OCI-LY7 (cell line): ENCODE measurements around the gene EHD2.
"Not testable (repeated sequence)": the region's sequence is repeated elsewhere in the genome, so short reads cannot be mapped to it uniquely, and the experiment has no call there.

Experiments used
- EZH2phosphoT487 ChIP-seq: fragments of 200-600 bp; sonication (generic); IDR thresholded peaks from 2 replicates; pipeline ENCODE4 v1.6.1; 2018; ENCODE audit warnings: low read depth, borderline replicate concordance, mild to moderate bottlenecking, mixed run types, antibody characterized with exemption, low read length, moderate library complexity, mixed read lengths
- TF ChIP-seq, protein P1 (sequence below): fragments of 200-600 bp; sonication (generic); conservative IDR thresholded peaks from 2 replicates; pipeline ENCODE4 v1.5.1; 2014; ENCODE audit warnings: mild to moderate bottlenecking, antibody characterized with exemption, low read length, moderate library complexity, mixed read lengths

DNA sequence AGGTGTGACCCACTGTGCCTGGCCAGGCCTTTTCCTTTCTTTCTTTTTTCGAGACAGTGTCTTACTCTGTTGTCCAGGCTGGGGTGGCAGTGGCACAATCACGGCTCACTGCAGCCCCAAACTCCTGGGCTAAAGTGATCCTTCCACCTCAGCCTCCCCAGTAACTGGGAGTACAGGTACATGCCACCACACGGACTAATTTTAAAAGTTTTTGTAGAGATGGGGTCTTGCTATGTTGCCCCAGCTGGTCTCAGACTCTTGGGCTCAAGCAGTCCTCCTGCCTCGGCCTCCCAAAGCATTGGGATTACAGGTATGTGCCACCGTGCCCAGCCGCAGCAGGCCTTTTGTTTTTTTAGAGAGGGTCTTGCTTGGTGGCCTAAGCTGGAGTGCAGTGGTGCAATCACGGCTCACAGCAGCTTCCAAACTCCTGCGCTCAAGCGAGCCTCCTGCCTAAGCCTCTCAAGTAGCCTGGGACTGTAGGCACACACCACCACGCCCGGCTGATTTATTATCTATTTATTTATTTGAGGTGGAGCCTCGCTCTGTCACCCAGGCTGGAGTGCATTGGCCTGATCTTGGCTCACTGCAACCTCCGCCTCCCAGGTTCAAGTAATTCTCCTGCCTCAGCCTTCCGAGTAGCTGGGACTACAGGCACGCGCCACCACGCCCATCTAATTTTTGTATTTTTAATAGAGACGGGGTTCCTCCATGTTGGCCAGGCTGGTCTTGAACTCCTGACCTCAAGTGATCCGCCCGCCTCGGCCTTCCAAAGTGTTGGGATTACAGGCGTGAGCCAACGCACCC is 64.2 kb downstream of the EHD2 start:
- TF ChIP-seq, protein P1, sequence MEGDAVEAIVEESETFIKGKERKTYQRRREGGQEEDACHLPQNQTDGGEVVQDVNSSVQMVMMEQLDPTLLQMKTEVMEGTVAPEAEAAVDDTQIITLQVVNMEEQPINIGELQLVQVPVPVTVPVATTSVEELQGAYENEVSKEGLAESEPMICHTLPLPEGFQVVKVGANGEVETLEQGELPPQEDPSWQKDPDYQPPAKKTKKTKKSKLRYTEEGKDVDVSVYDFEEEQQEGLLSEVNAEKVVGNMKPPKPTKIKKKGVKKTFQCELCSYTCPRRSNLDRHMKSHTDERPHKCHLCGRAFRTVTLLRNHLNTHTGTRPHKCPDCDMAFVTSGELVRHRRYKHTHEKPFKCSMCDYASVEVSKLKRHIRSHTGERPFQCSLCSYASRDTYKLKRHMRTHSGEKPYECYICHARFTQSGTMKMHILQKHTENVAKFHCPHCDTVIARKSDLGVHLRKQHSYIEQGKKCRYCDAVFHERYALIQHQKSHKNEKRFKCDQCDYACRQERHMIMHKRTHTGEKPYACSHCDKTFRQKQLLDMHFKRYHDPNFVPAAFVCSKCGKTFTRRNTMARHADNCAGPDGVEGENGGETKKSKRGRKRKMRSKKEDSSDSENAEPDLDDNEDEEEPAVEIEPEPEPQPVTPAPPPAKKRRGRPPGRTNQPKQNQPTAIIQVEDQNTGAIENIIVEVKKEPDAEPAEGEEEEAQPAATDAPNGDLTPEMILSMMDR = not testable (repeated sequence)
- not testable (repeated sequence) for TF ChIP-seq EZH2phosphoT487
